ENCODE measurements around the gene GRM8.

The GRM8 gene

DNA sequence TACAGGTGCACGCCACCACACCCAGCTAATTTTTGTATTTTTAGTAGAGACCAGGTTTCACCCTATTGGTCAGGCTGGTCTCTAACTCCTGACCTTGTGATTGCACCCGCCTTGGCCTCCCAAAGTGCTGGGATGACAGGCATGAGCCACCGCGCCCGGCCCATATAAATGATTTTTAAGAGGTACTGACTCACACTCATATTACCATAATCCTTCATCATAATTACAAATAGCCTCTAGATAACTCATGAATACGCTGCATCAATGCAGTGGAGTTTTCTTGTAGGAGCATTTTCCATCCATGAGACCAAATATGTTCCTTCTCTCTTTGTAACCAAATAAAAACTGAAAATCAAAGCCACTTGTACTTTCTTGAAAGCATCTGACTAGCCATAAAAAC, 193.3 kb downstream of the GRM8 start:
- DNase-seq (ENCODE audit: low read depth), result no peak
- TF ChIP-seq, protein P1, sequence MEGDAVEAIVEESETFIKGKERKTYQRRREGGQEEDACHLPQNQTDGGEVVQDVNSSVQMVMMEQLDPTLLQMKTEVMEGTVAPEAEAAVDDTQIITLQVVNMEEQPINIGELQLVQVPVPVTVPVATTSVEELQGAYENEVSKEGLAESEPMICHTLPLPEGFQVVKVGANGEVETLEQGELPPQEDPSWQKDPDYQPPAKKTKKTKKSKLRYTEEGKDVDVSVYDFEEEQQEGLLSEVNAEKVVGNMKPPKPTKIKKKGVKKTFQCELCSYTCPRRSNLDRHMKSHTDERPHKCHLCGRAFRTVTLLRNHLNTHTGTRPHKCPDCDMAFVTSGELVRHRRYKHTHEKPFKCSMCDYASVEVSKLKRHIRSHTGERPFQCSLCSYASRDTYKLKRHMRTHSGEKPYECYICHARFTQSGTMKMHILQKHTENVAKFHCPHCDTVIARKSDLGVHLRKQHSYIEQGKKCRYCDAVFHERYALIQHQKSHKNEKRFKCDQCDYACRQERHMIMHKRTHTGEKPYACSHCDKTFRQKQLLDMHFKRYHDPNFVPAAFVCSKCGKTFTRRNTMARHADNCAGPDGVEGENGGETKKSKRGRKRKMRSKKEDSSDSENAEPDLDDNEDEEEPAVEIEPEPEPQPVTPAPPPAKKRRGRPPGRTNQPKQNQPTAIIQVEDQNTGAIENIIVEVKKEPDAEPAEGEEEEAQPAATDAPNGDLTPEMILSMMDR (IDR thresholded peaks at IDR 0.05; ENCODE audit: low read depth, low read length, missing control alignments), result no peak
- in situ Hi-C loops (cut with HindIII; ENCODE audit: low sequenced_read_pairs), result no loop called here
- H3K4me3 ChIP-seq (ENCODE audit: low read depth, low read length), result no peak overlapping the region

DNA sequence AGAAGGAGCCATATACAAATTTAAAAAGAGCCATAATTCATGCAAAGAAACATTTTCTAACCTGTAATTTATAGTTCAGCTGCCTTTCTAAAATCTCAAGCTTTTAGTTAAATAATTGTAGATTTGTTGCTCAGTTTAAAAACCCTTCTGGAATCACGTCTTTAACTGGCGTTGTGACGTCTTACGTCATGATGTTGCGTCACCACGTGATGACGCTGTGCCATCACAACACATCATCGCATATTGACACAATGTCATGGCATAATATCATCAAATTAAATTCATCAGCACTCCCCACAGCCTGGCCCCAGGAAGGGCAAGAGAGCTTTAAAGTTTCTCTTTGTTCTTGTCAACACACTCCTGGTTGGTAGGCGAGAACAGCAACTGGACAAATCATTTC, 194.8 kb downstream of the GRM8 start:
- DNase-seq (ENCODE audit: low read depth), result no peak
- TF ChIP-seq, protein P1 (IDR thresholded peaks at IDR 0.05; ENCODE audit: low read depth, low read length, missing control alignments), result no peak
- H3K4me3 ChIP-seq (ENCODE audit: low read depth, low read length), result no peak overlapping the region
- in situ Hi-C loops (cut with HindIII; ENCODE audit: low sequenced_read_pairs), result no loop called here

DNA sequence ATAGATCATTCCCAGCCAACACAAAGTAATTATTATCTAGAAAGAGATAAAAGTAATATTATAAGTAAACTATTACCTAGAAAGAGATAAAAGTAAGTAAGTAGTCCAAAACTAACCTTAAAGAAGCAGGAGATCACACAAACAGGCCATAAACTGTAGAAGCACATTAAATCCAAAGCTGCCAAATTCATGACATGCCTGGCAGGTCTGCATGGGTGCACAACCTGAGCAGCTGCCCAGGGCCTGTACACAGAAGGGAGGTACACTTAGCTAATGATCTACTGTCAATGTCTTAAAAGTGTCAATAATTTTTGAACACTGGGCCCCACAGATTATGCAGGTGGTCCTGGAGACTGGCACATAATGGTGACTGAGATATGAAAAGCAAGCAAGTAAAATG, 196.5 kb downstream of the GRM8 start:
- in situ Hi-C loops (cut with HindIII; ENCODE audit: low sequenced_read_pairs), result no loop called here
- TF ChIP-seq, protein P1 (IDR thresholded peaks at IDR 0.05; ENCODE audit: low read depth, low read length, missing control alignments), result no peak

DNA sequence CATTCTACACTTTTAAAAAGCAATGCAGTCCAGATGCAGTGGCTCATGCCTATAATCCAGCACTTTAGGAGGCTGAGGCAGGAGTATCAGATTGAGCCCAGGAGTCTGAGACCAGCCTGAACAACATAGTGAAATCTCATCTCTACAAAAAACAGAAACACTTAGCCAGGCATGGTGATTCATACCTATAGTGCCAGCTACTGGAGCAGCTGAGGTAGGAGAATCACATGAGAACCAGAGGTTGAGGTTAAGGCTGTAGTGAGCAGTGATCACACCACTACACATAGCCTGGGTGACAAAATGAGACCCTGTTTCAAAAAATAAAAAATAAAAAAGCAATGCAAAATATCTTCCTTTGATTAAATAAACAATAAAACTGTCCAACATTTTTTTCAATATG, 205.2 kb downstream of the GRM8 start:
- TF ChIP-seq, protein P1 (IDR thresholded peaks at IDR 0.05; ENCODE audit: low read depth, low read length, missing control alignments), result no peak
- H3K4me3 ChIP-seq (ENCODE audit: low read depth, low read length), result no peak overlapping the region
- no peak for DNase-seq (ENCODE audit: low read depth)
- in situ Hi-C loops (cut with HindIII; ENCODE audit: low sequenced_read_pairs), result no loop called here

More for the DNA sequence above, 196.5 kb downstream of the GRM8 start:
- no peak for DNase-seq (ENCODE audit: low read depth)
- H3K4me3 ChIP-seq (ENCODE audit: low read depth, low read length), result no peak overlapping the region

DNA sequence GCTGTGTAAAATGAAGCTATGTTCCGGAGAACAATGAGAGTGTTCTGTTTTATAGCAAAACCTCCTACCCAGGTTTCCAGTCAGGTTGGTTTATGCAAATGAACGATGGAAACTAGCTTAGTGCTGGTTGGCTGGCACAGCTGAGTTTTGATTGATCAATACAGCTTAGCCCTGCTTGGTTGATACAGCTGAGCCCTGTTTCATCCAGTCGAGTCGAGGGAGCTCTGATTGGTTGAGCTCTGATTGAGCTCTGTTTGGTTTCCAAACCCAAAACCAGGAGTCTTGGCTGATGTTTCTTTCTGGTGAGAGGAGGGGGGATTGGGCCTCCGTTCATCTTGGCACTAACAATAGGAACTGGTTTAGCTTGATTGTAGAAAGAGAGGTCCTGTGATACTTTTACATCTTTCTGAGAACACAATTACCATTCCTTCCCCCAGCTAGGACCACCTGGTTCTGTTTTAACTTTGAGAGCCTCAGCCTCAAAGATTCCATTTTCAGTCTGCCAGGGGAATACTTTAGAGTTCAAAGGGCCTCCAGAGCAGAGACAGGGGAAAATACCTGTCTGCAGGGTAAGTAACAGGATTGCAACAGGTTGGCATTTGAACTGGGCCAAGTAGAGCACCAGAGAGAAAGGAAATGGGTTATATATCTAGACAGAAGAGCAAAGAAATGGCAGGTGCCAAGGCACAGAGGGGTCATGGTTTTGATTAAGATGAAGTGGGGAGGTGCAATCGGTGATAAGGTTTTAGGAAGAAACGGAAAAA, 210.9 kb downstream of the GRM8 start:
- in situ Hi-C loops (cut with HindIII; ENCODE audit: low sequenced_read_pairs), result no loop called here
- DNase-seq (ENCODE audit: low read depth), result no peak
- no peak overlapping the region for H3K4me3 ChIP-seq (ENCODE audit: low read depth, low read length)
- TF ChIP-seq, protein P1 (IDR thresholded peaks at IDR 0.05; ENCODE audit: low read depth, low read length, missing control alignments), result no peak

DNA sequence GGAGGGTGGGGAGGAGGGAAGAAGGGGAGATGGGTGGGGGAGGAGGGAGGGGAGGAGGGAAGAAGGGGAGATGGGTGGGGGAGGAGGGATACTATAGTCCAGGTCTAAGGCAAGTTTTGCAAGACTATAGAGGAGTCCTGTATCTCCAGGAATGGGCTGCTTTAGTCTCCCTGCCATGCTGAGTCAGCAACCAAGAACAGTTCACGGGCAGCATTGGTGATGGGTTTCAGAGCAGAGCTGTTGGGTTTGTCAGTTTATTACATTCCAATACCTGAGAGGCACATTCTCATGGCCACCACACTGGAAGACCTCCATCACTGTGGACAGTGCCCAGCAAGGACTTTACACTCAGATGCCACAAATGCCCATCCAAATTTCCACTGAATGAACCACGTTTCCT, 212.7 kb downstream of the GRM8 start:
- H3K4me3 ChIP-seq (ENCODE audit: low read depth, low read length), result no peak overlapping the region
- TF ChIP-seq, protein P1 (IDR thresholded peaks at IDR 0.05; ENCODE audit: low read depth, low read length, missing control alignments), result no peak
- no peak for DNase-seq (ENCODE audit: low read depth)
- in situ Hi-C loops (cut with HindIII; ENCODE audit: low sequenced_read_pairs), result no loop called here

All from astrocyte of the cerebellum (primary cell).